ENCODE measurements around the gene ZNF18. TPM values are rescaled to one million over a fixed set of nuclear protein-coding genes. Genes with fewer than 3 reads are reported as not detected.

Gene ZNF18
- total and polyA plus RNA-seq, 2 of the 4 experiments (the other 2 are of a cell fraction) = 4.5 to 11.7 TPM

DNA sequence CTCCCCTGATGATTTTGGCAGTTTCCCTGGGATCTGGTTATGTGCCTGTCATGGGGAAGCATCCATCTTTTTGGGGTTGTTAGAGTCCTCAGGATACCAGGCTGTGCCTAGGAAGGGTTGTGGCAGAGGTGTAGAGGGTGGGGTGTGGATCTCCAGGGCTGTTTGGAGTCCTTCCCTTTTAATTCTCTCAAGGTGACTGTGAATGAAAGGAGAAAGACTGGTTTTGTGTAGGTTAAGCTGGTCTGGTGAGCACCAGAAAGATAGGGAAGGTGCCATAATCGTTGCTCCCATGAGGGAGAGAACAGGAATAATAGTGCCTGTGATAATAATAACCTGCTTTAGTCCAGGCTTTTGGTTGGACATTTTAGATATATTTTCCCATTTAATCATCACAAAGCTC, 30.4 kb upstream of the ZNF18 start:
- no peak overlapping the region for H3K4me3 ChIP-seq (ENCODE audit: insufficient read depth, low read depth, low read length)
- no peak overlapping the region for H2AK5ac ChIP-seq (ENCODE audit: low read depth, low read length)
- H3K9me1 ChIP-seq (ENCODE audit: insufficient read depth, low read length) = 0 out of 2 replicates have a peak, but pooled peaks cover 1% of the 10 kb centered on the region
- H2AFZ ChIP-seq (replicated peaks; ENCODE audit: low read length, poor library complexity) = no peak overlapping the region
- no peak overlapping the region for H2BK20ac ChIP-seq (ENCODE audit: low read depth, low read length)
- no peak overlapping the region for H4K5ac ChIP-seq (ENCODE audit: low read depth, low read length)
- no CpG with 5 or more reads among the region's 1 CpG for WGBS, 2 experiments (ENCODE audit: extremely low coverage in 2 of 2, insufficient read length in 1 of 2)
- H2AK9ac ChIP-seq (replicated peaks; ENCODE audit: low read depth, low read length, poor library complexity) = no peak overlapping the region
- no peaks in the 10 kb centered on the region for H3K9me3 ChIP-seq (ENCODE audit: control insufficient read depth, insufficient read depth, low read length)
- peaks cover 1% of the 10 kb centered on the region for H3K4me1 ChIP-seq (ENCODE audit: control insufficient read depth, insufficient read depth, low read length)
- in situ Hi-C loops (cut with MboI; ENCODE audit: low sequenced_read_pairs) = no loop called here
- H3K27me3 ChIP-seq (ENCODE audit: control insufficient read depth, insufficient read depth, low read length) = no peaks in the 10 kb centered on the region
- H3K4me2 ChIP-seq (ENCODE audit: low read depth, low read length) = no peak overlapping the region
- no peak overlapping the region for H2BK120ac ChIP-seq (ENCODE audit: low read depth, low read length)
- H3K27ac ChIP-seq (ENCODE audit: insufficient read depth, low read length) = no peak overlapping the region
- peaks cover 72% of the 10 kb centered on the region for H4K20me1 ChIP-seq (ENCODE audit: insufficient read depth, low read length)
- H2BK5ac ChIP-seq (ENCODE audit: low read depth, low read length, poor library complexity, severe bottlenecking) = no peak overlapping the region
- ChIA-PET CTCF (interaction anchor here (0.6 kb wide), 1 partner anchor 38 kb away, joined by 5 read pairs; no protein-coding TSS in a partner anchor), POLR2A (ENCODE audit: unreplicated experiment) (no interaction called here)
- no peak overlapping the region for H3K9ac ChIP-seq (ENCODE audit: low read depth, low read length)
- intact Hi-C loops (cut with micrococcal nuclease) = no loop called here
- H3K79me1 ChIP-seq (ENCODE audit: low read depth in 1 of 2, low read length in 2 of 2) = peaks cover 40 to 62% of the 10 kb centered on the region in 2 experiments
- H3K4ac ChIP-seq (ENCODE audit: low read depth, low read length) = no peak overlapping the region
- no peak overlapping the region for H4K8ac ChIP-seq (ENCODE audit: low read depth in 2 of 2, low read length in 2 of 2)
- no peak overlapping the region for H3K23ac ChIP-seq (ENCODE audit: low read depth, low read length)
- H3K14ac ChIP-seq (replicated peaks; ENCODE audit: low read depth, low read length) = no peak overlapping the region
- ATAC-seq (ENCODE audit: low read depth) (no peak), DNase-seq (no peak)
- no peak overlapping the region for H3K56ac ChIP-seq (ENCODE audit: extremely low read depth, insufficient read depth, low read length)
- dilution Hi-C loops (cut with HindIII; ENCODE audit: low sequenced_read_pairs, unreplicated experiment) = no loop called here
- no peak overlapping the region for H3K18ac ChIP-seq (ENCODE audit: low read depth, low read length)
- H2BK15ac ChIP-seq (ENCODE audit: low read depth, low read length) = no peak overlapping the region
- peaks cover 1% of the 10 kb centered on the region; the same call in 1 of the 2 replicates for H3K36me3 ChIP-seq (ENCODE audit: control insufficient read depth, insufficient read depth, low read length)
- H4K91ac ChIP-seq (ENCODE audit: insufficient read depth, low read depth, low read length) = no peak overlapping the region
- TF ChIP-seq CTCF (conservative IDR thresholded peaks at IDR 0.05; ENCODE audit: low read depth, low read length) (no peak), MXI1 (IDR thresholded peaks at IDR 0.05; ENCODE audit: borderline replicate concordance, low read depth, low read length) (no peak), MAFK (IDR thresholded peaks at IDR 0.05; ENCODE audit: low read depth, low read length) (no peak), RAD21 (IDR thresholded peaks at IDR 0.05; ENCODE audit: low read length) (no peak), POLR2A (IDR thresholded peaks at IDR 0.05; ENCODE audit: low read depth, low read length) (no peak), BHLHE40 (IDR thresholded peaks at IDR 0.05; ENCODE audit: low read depth, low read length) (no peak), RFX5 (IDR thresholded peaks at IDR 0.05; ENCODE audit: low read depth, low read length) (no peak), CHD1 (IDR thresholded peaks at IDR 0.05; ENCODE audit: low read depth, low read length) (no peak), USF2 (IDR thresholded peaks at IDR 0.05; ENCODE audit: low read depth, low read length) (no peak), CEBPB (IDR thresholded peaks at IDR 0.05; ENCODE audit: low read depth, low read length) (no peak), FOS (IDR thresholded peaks at IDR 0.05; ENCODE audit: low read depth, low read length) (no peak)
- TF ChIP-seq, protein P1, sequence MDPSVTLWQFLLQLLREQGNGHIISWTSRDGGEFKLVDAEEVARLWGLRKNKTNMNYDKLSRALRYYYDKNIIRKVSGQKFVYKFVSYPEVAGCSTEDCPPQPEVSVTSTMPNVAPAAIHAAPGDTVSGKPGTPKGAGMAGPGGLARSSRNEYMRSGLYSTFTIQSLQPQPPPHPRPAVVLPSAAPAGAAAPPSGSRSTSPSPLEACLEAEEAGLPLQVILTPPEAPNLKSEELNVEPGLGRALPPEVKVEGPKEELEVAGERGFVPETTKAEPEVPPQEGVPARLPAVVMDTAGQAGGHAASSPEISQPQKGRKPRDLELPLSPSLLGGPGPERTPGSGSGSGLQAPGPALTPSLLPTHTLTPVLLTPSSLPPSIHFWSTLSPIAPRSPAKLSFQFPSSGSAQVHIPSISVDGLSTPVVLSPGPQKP (IDR thresholded peaks at IDR 0.05; ENCODE audit: borderline replicate concordance, low read depth, low read length) = no peak
- no TSS peak for BruUV-seq (replicated peaks)

All from IMR-90 (cell line).